Measurements from ENCODE around the gene PRSS36. TPM values are rescaled to one million over a fixed set of nuclear protein-coding genes. Genes with fewer than 3 reads are reported as not detected.
A peak's percentile ranks its signal among the peaks of the same experiment; 100 is the strongest.
"Not testable (repeated sequence)": the region's sequence is repeated elsewhere in the genome, so short reads cannot be mapped to it uniquely, and the experiment has no call there.

The PRSS36 gene
- total RNA-seq, 1 experiment from 2014 or later: 4.1 TPM

DNA sequence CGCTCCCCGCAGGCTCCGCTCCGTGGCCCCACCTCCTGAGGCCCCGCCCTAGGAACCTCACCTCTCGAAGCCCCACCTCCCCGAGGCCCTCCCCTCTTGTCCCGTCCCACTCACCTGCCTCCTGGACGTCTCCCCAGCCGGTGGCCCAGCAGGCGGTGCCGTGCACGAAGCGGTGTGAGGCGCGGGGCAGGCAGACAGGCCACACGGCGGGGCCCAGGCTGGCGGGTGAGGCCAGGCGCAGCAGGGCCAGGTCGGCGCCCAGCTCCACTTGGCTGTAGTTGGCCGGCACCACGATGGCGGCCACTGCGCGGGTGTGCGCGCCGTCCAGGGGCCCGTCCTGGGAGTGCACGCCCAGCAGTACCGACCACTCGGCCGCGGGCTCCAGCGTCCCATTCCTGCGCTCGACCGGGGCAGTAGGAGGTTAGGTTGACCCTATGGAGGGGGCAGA, 1.6 kb downstream of the PRSS36 start:
- ChIA-PET CTCF (interaction anchor here (0.6 kb wide), 2 partner anchors 101 to 107 kb away, joined by 6 to 7 read pairs; no protein-coding TSS in a partner anchor), POLR2A (ENCODE audit: unreplicated experiment) (interaction anchor here (0.7 kb wide), 1 partner anchor 58 kb away, joined by 6 read pairs; no protein-coding TSS in a partner anchor)
- Histone ChIP-seq H3K9me2 (ENCODE audit: insufficient read depth) (no peaks in the 10 kb centered on the region), H3K27ac (no peak overlapping the region), H3K79me2 (ENCODE audit: low read depth) (no peaks in the 10 kb centered on the region), H4K20me1 (ENCODE audit: insufficient read depth) (no peaks in the 10 kb centered on the region), H2AFZ (no peak overlapping the region), H3K4me1 (replicated peaks; ENCODE audit: insufficient read depth) (peaks cover 22% of the 10 kb centered on the region), H3K9me3 (ENCODE audit: insufficient read depth, low read depth) (no peaks in the 10 kb centered on the region), H3K4me3 (no peak overlapping the region), H3F3A (ENCODE audit: insufficient read depth, low read depth) (peaks cover 41% of the 10 kb centered on the region), H3K27me3 (ENCODE audit: insufficient read depth, low read depth) (no peaks in the 10 kb centered on the region), H3K4me2 (no peak overlapping the region), H3K36me3 (ENCODE audit: low read depth) (no peaks in the 10 kb centered on the region)
- intact Hi-C loops (cut with micrococcal nuclease; ENCODE audit: unreplicated experiment): no loop called here
- DNase-seq: peak in 1 of 2 experiments; percentile 79
- no TSS peak for BruUV-seq (replicated peaks)
- no peak for TF ChIP-seq CTCF (conservative IDR thresholded peaks at IDR 0.05)
- TF ChIP-seq EZH2 (IDR thresholded peaks at IDR 0.05; ENCODE audit: low read depth): no peak

GRCh38 chr16:31147574-31147973, 2.3 kb downstream of the PRSS36 start:
- no peak for TF ChIP-seq EZH2 (IDR thresholded peaks at IDR 0.05; ENCODE audit: low read depth)
- TF ChIP-seq CTCF (conservative IDR thresholded peaks at IDR 0.05): no peak
- ChIA-PET POLR2A (ENCODE audit: unreplicated experiment) (interaction anchor here (0.7 kb wide), 1 partner anchor 59 kb away, joined by 6 read pairs; no protein-coding TSS in a partner anchor), CTCF (no interaction called here)
- Histone ChIP-seq H2AFZ (no peak overlapping the region), H3K9me2 (ENCODE audit: insufficient read depth) (no peaks in the 10 kb centered on the region), H3K79me2 (ENCODE audit: low read depth) (no peaks in the 10 kb centered on the region), H3K27ac (no peak overlapping the region), H3K4me2 (no peak overlapping the region), H3F3A (ENCODE audit: insufficient read depth, low read depth) (peaks cover 41% of the 10 kb centered on the region), H3K27me3 (ENCODE audit: insufficient read depth, low read depth) (no peaks in the 10 kb centered on the region), H3K4me1 (replicated peaks; ENCODE audit: insufficient read depth) (peaks cover 22% of the 10 kb centered on the region), H4K20me1 (ENCODE audit: insufficient read depth) (no peaks in the 10 kb centered on the region), H3K36me3 (ENCODE audit: low read depth) (no peaks in the 10 kb centered on the region), H3K9me3 (ENCODE audit: insufficient read depth, low read depth) (no peaks in the 10 kb centered on the region), H3K4me3 (no peak overlapping the region)
- intact Hi-C loops (cut with micrococcal nuclease; ENCODE audit: unreplicated experiment): no loop called here
- DNase-seq: no peak
- BruUV-seq (replicated peaks): no TSS peak

- TF ChIP-seq CTCF (conservative IDR thresholded peaks at IDR 0.05) (no peak), EZH2 (IDR thresholded peaks at IDR 0.05; ENCODE audit: low read depth) (no peak)
- peaks cover 25% of the 10 kb centered on the region for H3K4me1 ChIP-seq (replicated peaks; ENCODE audit: insufficient read depth)
Observed at GRCh38 chr16:31145398-31145990, 4.4 kb downstream of the PRSS36 start.

GRCh38 chr16:31144418-31144817, 5.4 kb downstream of the PRSS36 start:
- H3K4me2 ChIP-seq; H3K9me2 ChIP-seq (ENCODE audit: insufficient read depth); H4K20me1 ChIP-seq (ENCODE audit: insufficient read depth); H3K27me3 ChIP-seq (ENCODE audit: insufficient read depth, low read depth); DNase-seq; H3K27ac ChIP-seq; H3K9me3 ChIP-seq (ENCODE audit: insufficient read depth, low read depth); H2AFZ ChIP-seq; BruUV-seq (replicated peaks); H3K4me3 ChIP-seq; H3K79me2 ChIP-seq (ENCODE audit: low read depth); H3K36me3 ChIP-seq (ENCODE audit: low read depth): not testable (repeated sequence)
- CTCF ChIA-PET: interaction anchor here (0.5 to 1.2 kb wide), 3 partner anchors 27 to 160 kb away, joined by 3 to 17 read pairs (median 3); partner anchors contain the start of genes HSD3B7 and KAT8
- peaks cover 34% of the 10 kb centered on the region; the same call in 1 of the 2 replicates for H3F3A ChIP-seq (ENCODE audit: insufficient read depth, low read depth)
- H3K4me1 ChIP-seq (replicated peaks; ENCODE audit: insufficient read depth): peaks cover 23% of the 10 kb centered on the region
- POLR2A ChIA-PET (ENCODE audit: unreplicated experiment): interaction anchor here (1.0 kb wide), 1 partner anchor 309 kb away, joined by 3 read pairs; no protein-coding TSS in a partner anchor
- intact Hi-C loops (cut with micrococcal nuclease; ENCODE audit: unreplicated experiment): loop anchor here (5.0 kb wide), 1 partner anchor 37 kb away; the partner anchor contains the start of gene BCKDK

More at GRCh38 chr16:31145398-31145990, 4.4 kb downstream of the PRSS36 start:
- no peaks in the 10 kb centered on the region for H3K79me2 ChIP-seq (ENCODE audit: low read depth)
- DNase-seq: no peak
- intact Hi-C loops (cut with micrococcal nuclease; ENCODE audit: unreplicated experiment): no loop called here
- no peaks in the 10 kb centered on the region for H3K9me2 ChIP-seq (ENCODE audit: insufficient read depth)
- ChIA-PET CTCF (interaction anchor here (0.6 to 0.9 kb wide), 3 partner anchors 160 to 341 kb away, joined by 13 to 16 read pairs (median 15); partner anchors contain the start of gene HSD3B7), POLR2A (ENCODE audit: unreplicated experiment) (no interaction called here)
- H3F3A ChIP-seq (ENCODE audit: insufficient read depth, low read depth): peaks cover 40% of the 10 kb centered on the region
- no peak overlapping the region for H3K27ac ChIP-seq
- BruUV-seq (replicated peaks): no TSS peak
- H4K20me1 ChIP-seq (ENCODE audit: insufficient read depth): no peaks in the 10 kb centered on the region
- no peak overlapping the region for H2AFZ ChIP-seq
- no peaks in the 10 kb centered on the region for H3K36me3 ChIP-seq (ENCODE audit: low read depth)
- no peak overlapping the region for H3K4me2 ChIP-seq
- no peaks in the 10 kb centered on the region for H3K27me3 ChIP-seq (ENCODE audit: insufficient read depth, low read depth)
- H3K4me3 ChIP-seq: no peak overlapping the region
- H3K9me3 ChIP-seq (ENCODE audit: insufficient read depth, low read depth): no peaks in the 10 kb centered on the region

All from PC-9 (cell line).